HK-2 (cell line): ENCODE data around the gene ZNF175.

ENCODE experiments used
- DNase-seq: peaks from one replicate; pipeline ENCODE4 v3.0.0-alpha.2; 2018; ENCODE audit not compliant: unreplicated experiment

ZNF175 gene

GRCh38 chr19:51589511-51589910 lies 18.4 kb downstream of the ZNF175 start:
- no peak for DNase-seq

GRCh38 chr19:51590441-51590840 lies 19.4 kb downstream of the ZNF175 start:
- no peak for DNase-seq

- DNase-seq = no peak
Observed at GRCh38 chr19:51592521-51592920, 21.4 kb downstream of the ZNF175 start.

DNA sequence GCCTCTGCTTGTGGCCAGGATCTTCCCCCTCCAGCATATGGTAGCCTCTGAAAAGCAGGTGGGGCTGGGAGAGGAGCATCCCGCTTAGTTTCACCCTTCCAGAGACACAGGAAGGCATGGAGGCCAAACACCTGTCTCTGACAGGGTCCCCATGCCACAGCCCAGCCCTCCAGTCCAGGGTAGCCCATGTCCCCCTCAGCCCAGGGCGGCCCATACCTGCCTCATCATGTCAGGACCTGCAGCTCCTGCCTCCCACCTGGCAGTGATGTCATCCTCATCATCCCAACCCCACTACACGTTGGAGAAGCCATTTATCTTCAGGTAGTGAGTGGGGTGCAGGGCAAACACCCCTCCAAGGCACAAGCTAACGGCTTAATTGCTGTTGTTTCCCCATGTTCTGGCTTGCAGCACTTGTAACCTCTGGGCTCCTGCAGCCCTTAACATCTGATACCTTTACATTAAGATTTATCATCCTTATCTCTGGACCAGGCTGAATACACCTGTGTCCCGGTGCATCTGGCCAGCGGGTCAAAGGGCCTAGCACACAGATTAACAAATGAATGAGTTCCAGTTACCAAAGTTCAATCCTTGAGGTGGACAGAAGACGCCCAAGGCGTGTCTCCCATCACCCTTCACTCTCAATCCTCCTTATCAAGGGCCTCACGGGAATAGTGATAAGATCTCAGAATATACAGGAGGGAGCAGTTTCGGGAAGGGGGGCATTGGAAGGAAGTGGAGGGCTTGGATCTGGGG lies 22.2 kb downstream of the ZNF175 start:
- DNase-seq = no peak

DNA sequence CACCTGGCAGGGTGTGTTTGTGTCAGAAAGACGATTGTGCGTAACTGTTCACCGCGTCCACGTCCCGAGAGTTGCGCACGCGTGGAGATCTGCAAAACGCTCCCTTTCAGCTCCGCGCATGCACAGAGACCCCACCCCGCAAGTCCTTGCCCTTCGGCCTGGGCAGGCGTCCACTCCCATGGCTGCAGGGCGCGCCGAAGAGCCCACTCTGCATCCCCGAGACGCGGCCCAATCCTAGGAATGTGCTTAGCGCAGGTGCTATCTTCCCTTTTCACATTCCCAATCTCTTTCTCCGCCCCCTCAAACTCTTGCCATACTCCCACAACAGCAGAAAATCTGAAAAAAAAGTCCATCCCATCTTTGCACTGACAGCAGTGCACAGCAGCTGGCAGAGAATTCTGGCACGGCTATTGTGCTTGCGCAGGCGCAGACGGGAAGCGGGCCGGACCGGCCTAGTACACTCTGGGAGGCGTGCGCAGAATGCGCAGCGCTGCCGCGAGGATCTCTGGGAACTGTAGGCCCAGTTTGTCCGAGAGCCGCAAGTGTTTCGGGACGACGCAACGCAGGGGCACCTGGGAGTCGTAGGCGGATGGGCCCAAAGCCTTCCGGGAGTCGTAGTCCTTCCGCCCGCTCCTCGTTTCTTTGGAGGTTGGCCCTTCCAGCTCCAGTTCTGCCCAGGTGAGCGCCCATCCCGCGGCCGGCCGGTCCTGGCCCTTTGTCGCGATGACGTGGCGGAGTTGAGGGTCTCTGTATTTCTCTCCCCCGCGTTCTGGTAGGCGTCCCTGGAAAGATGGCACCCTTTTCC lies 23.1 kb downstream of the ZNF175 start:
- DNase-seq = peak; percentile 98

- no peak for DNase-seq
Observed at GRCh38 chr19:51594774-51595109, 23.7 kb downstream of the ZNF175 start.

- DNase-seq = no peak
Observed at GRCh38 chr19:51595190-51596175, 24.4 kb downstream of the ZNF175 start.

GRCh38 chr19:51598159-51598915 lies 27.3 kb downstream of the ZNF175 start:
- no peak for DNase-seq

DNA sequence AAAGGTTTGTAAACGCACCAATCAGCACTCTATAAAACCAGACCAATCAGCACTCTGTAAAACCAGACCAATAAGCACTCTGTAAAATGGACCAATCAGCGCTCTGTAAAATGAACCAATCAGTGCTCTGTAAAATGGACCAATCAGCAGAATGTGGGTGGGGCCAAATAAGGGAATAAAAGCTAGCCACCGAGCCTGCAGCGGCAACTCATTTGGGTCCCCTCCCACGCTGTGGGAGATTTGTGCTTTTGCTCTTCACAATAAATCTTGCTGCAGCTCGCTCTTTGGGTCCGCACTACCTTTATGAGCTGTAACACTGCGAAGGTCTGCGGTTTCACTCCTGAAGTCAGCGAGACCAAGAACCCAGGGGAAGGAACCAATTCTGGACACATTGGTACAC lies 28.0 kb downstream of the ZNF175 start:
- no peak for DNase-seq

DNA sequence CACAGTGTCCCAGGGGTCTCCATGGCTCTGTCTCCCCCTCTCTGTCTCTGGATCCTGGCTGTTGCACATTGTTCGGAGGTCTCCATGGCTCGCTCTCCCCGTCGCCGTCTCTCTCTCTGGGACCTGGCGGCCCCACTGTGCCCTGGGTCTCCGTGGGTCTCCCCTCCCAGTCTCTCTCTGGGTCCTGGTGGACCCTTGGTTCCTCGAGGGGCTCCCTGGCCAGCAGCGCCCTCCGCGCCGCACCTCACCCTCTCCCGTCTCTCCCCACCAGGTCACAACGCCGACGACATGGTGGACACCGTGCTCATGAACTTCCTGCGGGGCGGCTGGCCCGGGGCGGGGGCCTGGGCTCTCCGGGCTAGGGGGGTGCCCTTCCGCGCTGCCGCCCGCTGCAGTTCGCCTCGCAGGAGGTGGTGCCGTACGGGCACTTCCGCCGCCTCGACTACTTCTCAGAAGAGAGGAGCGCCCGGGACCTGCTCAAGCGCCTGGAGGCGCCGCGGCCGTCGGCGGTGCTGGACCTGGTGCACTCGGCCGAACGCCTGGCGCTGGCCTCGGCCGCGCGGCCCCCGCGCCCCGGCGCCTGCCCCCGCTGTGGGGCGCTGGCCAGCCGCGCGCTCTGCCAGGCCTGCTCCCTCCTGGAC lies 30.0 kb downstream of the ZNF175 start:
- no peak for DNase-seq

GRCh38 chr19:51602189-51602854 lies 31.2 kb downstream of the ZNF175 start:
- DNase-seq = no peak

GRCh38 chr19:51607077-51607476 lies 36.0 kb downstream of the ZNF175 start:
- no peak for DNase-seq

- DNase-seq = peak; percentile 83
Observed at GRCh38 chr19:51607920-51608562, 37.0 kb downstream of the ZNF175 start.

DNA sequence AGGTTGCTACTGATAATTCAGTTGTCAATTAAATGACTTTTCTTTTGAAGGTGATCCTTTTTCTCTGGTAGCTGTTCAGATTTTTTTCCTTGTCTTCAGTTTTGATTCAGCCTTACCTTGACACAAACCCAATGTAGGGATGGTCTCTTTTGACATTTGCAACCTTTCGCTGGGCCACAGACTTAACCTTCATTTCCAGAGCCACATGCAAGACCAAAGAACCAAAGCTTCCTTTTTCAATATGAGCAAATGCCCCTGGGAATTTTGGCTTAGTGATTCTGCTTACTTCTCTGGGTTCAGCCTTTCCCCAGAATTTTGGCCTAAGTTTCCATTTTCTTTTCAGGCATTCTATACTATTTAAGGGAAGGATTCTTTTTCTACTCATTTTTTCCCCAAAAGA lies 39.5 kb downstream of the ZNF175 start:
- DNase-seq = no peak

GRCh38 chr19:51614789-51615188 lies 43.7 kb downstream of the ZNF175 start:
- no peak for DNase-seq

DNA sequence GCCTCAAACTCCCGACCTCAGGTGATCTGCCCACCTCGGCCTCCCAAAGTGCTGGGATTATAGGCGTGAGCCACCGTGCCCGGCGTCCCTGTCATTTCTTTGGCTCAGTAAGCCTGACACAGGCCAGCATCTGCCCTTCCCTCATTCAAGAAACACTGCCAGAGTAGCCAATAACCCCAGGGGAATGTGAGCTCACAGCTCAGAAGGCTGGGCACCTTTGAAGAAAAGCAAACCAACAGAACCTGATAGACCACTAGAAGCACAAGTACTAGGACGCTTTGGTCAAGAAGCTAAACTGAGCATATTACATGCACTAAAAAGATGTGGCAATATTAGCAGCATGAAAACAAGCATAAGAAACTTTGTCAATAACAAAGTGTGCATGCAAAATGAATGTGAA lies 44.9 kb downstream of the ZNF175 start:
- no peak for DNase-seq

- no peak for DNase-seq
Observed at GRCh38 chr19:51621178-51621577, 50.1 kb downstream of the ZNF175 start.

- no peak for DNase-seq
Observed at GRCh38 chr19:51626675-51627074, 55.6 kb downstream of the ZNF175 start.

DNA sequence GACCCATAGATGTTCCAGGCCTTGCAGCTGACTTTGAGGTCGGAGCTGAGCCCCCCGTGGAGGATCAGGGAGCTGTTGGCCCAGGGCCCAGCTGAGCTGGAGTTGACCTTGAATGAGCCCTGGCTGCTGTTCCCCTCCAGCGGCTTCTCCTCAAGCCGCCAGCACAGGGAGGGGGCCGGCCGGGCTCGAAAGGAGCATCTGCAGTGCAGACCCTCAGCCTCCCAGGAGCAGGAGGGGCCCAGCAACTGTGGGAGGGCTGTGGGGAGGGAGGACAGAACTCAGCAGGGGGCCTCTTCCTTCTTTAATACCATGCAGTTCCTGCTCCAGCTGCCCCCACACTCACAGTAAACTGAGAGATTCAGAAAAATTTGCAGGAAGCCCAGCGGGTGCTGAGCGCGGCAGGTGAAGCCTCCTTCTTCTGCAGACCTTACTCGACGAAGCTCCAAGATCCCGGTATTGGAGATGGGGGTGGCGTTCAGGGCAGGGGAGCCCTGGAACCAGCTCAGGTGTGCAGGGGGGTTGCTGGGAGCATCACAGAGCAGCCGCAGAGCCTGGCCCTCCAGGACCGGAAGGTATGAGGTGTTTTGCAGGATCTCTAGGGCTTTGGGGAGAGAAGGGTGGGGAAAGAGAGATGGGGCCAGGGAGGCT lies 56.5 kb downstream of the ZNF175 start:
- DNase-seq = no peak
